CD4-positive, alpha-beta T cell treated with Interleukin-4 for 4 hours (primary cell): ENCODE measurements around the gene TMEM89.

Experiments used
- DNase-seq: peaks from one replicate; pipeline ENCODE4 v3.0.0-alpha.2; 2020

The TMEM89 gene

DNA sequence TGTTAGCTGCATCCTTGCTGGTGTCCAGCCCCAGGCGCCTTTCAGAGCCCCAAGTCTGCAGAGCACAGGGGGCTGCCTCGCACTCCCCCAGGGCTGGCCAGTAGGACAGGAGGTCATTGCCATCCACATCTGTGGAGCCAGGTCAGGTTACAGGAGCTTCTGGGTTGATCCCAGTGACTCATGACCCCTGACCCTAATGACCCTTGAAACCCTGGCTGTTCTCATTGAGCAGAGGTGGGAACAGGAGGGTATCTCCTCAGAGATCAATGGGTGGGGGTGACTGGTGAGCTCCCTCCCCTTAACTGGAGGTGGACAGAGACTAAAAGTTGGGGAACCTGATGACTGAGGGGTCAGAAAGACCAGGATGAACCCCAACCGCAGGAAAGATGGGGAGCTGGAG is 19.8 kb upstream of the TMEM89 start:
- no peak for DNase-seq

DNA sequence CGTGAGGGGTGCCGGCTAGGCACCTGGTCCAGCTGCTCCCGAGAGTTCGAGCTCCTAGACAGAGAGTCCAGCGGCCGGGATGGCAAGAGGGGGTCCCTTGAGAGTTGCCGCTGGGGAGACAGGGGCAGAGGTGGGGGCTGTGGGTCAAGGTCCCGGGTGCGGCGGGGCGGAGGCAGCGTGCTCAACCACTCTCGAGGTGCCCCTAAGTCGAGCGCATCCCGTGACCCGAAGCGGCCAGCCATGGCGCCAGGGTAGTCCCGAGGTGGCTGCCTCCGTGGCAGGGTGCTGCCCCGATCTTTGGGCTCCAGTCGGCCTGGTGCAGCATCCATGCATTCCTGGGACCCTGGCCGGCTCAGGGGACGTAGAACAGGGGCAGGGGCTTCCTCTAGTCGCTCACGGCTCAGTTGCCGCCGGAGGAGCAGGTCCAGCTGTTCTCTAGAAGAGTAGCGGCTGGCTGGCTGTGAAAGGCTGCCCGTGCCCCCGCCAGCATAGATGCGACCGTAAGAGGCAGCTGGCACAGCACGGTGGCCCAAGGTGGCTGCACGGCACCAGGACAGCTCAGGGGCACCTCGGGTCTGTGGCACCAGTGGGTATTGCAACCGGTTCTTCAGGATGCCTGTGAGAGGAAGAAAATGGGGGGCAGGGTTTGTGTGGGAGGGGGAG is 18.5 kb upstream of the TMEM89 start:
- no peak for DNase-seq

DNA sequence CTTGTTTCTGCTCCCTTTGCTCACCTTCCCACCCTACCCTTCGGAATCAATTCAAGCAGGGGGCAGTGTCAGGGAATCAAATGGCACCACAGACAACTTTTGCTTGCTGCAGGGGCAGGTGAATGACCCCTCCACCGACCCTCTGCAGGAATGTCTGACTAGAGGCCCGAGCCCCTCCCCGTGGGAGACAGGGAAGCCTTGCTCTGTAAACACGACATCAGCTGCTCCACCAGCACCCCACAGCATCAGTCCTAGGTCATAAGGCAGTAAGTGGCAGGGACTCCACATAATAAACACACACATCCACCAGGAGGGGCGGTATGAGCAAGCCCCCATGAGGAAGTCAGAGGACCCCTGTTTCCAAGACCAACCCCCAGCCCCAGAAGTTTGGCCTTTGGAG is 15.7 kb upstream of the TMEM89 start:
- DNase-seq = no peak

DNA sequence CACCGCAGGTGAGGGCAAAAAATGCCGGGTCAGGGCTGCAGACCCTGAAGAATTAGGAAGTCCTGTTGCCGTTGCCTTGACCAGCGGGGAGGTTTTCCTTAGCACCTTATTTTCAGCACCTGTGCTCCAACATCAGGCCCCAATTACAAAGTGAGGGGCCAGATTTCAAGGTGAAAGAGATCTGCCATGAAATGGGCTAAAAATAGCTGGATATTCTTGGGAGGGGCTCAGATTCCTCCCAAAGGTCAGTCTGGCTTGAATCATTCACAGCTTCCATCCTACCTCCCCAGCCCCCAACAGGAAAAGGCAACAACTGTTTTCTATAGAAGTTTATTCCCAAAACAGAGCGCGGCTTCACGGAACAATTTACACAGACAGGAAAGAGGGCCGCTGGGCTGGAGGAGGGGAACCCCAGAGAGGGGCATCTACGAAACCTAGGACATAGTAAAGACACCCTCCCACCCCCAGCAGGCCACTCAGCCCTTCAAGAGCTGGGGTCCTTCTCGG is 14.6 kb upstream of the TMEM89 start:
- no peak for DNase-seq

DNA sequence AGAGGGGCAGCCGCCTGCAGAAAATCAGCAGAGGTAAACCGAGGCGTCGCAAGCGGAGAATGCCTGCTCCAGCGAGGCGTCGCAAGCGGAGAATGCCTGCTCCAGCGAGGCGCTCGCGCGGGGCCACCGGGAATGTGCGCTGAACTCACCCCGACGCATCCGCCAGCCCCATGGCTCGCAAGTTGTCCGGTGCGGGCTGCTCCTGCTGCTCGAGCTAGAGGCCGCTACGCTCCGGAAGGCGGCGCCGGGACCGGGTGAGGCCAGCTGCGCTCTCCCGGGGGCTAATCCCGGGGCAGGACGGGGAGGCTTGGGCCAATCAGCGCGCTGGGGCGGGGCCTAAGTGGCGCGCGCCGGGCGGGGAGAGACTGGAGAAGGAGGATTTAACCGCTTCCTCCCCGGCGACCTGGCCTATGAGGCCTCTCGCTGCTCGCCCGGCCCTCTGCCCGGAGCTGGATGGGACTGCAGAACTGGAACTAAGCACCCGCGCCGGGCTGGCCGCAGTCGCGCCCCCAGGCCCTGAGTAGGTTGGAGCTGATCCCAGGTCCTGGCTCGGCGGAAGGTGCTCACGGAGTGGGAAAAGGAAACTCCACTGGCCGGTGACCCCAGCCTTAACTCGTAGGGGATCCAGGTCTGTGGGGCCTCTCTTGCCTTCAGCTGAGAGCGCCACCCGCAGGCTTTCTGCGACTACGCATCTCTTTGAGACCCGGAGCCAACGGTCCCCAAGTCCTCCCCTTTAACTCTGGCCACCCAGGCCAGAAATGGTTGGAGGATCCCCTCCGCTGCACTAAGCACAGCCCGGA is 13.9 kb upstream of the TMEM89 start, which contains the start of gene SLC26A6:
TSS of gene SLC26A6 (minus strand) at position 240 of the 800 bp plus-strand sequence. CDS start at position 172, 68 bp downstream.
- DNase-seq = peak; percentile 90

DNA sequence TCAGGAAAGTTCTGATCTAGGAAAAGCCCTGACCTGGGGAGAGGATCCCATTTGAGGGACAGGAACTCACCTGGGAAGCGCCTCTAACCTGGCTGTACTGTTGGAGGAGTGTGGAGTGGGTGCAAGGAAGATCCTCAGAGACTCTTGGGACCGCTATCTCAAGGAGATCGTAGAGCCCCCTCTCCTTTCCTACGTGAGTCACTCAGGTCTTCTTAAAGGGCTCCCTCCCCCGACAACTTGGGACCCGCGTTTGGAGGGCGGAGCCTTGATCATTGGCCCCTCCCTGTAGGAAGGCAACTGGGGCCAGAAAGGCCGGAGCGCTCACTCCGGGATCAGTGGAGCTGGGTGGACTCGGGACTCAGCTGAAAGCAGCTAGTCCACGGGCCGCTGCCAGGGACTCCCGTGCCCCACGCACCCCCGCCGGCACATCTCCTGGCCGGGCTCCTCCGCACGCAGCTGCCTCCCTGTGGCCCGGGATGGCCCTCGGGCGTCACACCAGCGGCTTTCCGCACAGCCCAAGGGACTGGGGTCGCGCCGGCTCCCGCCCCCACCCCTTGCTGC is 13.2 kb upstream of the TMEM89 start:
- peak; percentile 29 for DNase-seq

DNA sequence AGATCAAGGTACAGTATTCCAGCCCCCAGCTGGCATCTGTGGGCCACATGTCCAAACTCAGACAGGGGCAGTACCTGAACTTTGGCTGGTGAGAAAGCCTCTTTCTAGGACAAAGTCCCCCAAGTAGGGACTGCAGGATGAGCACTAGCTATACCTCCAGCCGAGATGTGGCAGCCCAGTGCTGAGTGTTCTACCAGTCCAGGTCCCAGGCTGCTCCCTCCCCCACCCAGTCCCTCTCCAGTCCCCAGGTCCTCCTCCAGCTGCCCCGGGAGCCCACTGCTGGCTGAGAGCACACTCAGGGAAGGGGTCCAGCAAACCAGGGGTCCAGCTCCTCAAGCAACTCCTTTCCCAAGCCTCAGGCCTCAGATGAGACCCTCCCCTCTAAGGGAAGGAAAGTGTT is 12.2 kb upstream of the TMEM89 start:
- no peak for DNase-seq

DNA sequence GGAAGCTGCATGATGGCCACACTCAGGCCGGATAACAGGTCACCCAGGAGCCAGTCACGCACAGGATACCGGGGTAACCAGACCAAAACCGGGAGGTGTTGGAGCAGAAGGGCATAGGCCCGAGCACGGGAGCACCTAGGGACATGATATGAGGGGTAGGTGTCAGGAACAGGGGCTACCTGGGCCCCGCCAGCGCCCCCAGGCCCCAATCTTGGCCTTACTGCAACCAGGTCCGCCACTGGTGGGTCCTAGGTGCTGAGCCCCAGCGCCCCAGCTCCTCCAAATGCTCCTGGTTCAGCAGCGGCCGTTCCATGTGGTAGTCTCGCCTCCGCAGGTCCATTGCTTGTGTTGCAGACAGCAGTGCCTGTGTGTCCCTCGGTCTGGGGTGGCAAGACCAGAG is 11.7 kb upstream of the TMEM89 start:
- no peak for DNase-seq

DNA sequence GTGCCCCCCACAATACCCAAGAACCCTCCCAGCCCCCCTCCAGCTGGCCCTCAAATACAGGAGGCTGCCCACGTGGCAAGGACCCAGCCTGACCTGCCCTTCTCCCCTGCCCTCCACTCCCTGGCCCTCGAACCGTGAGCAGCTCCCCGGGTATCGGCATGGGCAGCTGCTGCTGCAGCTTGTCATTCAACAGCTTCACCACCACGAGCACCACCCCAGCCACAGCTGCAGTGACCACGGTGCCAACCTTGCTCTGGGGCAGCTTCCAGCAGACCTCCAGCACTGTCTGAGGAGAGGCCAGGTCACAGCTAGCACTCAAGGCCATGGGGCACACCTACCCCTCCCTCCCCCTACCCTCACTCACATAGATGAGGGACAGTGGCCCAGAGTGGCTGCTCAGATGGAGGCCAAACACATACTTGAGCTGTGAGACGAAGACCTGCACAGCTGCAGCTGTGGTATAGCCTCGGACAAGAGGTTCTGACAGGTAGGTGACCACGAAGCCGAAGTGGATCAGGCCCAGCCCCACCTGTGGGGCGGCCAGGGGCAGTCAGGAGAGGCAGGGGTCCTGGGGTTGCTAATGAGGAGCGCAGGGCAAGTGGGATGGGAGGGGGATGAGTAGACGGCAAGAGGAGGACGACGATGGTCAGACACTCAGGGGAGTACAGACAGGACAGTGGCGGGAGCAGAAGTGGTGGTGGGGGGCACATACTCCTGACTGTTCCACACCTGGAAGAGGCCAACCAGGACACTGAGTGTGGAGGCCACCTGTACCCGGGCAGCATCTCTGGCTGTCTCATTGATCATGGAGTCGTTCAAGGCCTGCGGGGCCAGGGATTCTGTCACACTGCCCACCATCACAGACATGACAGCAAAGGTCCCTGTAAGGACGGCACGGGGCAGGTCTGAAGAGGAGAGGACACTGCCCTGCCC is 10.2 kb upstream of the TMEM89 start:
- DNase-seq = no peak

DNA sequence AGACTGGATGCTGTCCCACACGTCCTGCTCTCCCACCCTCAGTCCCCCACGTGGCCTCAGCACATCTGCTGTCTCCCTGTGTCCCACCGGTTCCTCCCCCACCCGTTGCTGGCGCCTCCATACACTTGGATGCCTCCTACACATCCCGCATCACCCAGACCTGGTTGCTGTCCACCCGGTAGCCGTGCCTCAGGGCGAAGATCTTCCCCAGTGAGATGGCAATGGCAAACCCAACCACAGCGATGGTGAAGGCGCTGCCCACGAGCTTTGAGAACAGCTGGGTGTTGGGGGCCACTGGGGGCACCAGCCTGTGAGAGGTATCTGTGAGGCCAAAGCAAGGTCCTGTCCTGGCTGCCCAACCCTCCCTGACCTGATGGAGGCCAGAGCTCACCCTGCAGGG is 9.3 kb upstream of the TMEM89 start:
- no peak for DNase-seq

DNA sequence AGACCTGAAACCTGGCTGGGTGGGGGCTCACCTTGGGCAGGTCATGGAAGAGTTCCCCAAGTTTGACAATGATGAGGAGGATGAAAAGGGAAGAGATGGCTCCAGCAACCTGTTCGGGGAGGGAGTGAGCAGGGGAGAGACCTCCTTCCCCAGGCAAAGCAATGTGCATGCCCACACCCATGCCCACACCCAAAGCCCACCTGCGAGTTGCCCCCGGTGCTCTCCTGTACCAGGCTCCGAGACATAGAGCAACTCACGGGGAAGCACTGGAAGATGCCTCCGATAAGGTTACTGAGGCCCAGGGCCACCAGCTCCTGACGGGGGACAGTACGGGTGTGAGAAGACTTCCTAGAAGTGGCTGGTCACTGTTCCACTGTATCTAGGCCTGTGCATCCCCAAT is 8.8 kb upstream of the TMEM89 start:
- DNase-seq = no peak

DNA sequence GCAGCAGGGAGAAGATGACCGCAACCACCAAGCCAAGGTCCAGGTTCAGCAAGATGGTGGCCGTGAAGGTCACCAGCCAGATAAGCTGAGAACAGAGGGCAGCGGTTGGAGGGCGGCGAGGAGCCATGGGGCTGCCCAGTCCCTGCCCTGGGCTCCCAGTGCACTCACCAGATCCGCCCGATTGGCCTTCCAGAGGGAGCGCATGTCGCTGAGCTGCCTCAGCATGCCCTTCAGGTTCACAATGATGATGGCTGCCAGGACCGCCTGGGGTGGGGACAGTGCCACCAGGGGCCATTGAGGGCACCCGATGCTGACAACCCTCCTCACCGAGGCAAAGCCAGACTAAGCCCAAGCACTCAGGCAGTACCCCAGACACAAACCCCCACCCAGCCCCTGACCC is 8.3 kb upstream of the TMEM89 start:
- DNase-seq = no peak

DNA sequence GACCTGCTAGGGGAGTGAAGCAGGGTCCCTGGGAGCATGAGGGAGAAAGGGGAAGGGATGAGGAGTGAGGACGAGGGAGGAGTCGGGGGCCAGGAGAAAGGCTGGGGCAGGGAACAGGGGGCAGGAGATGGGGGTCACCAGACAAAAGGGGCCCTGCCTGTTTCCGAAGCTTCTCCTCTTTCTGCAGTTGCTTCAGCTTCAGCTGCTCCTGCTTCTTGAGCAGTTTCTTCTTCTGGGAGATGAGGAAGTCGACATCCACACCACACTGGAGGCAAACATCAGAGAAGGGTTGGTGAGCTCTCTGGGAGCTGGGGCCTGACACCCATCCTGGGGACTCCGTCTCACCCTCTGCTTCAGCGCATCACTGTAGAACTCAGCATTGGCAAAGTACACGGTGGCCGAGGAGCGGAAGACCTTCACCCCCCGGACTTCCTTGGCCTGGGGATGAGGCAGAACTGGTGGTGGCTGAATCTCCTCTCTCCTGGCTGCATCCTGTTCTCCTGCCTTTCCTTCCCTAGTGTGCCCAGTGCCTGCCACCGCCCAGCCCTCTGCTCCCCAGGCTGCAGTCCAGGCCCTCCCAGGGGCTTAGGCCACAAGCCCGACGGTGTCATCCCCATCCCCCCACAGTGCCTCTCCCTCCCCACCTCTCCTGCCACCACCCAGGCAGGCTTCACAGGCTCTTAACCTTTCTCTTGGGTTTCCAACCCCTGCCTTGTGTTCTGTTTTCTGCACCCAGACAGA is 6.9 kb upstream of the TMEM89 start:
- no peak for DNase-seq

DNA sequence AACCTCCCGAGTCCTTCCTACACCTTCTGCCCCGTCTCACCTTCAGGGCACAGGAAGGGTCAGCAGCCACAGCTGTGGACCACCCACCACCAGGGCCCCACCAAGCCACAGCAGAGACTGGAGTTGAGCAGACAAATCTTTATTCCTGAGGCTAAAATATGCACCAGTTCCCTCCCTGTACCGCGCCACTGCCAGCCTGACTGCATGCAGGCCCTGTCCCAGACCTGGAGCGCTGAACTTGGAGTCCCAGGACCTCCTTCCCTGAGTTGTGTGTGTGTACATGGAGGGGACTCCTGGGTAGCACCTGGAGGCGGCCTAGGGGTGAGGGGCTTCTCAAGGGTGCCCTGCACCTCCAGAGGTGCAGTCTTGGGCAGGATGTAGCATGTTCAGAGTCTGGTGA is 4.0 kb upstream of the TMEM89 start:
- DNase-seq = no peak

DNA sequence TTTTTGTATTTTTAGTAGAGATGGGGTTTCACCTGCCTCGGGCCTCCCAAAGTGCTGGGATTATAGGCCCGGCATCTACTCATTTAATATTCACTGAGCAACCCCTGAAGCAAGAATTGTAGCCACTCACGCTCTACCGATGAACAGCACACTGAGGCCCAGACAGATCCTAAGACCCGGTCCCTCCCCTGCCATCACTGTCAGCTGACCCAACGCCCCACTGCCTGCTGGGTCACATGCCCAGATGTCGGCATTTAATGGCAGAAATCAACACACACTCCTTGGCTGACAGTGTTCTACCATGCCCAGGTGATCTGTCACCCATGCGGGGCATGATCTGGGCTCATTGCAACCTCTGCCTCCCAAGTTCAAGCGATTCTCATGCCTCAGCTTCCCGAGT is 3.2 kb upstream of the TMEM89 start:
- DNase-seq = no peak

DNA sequence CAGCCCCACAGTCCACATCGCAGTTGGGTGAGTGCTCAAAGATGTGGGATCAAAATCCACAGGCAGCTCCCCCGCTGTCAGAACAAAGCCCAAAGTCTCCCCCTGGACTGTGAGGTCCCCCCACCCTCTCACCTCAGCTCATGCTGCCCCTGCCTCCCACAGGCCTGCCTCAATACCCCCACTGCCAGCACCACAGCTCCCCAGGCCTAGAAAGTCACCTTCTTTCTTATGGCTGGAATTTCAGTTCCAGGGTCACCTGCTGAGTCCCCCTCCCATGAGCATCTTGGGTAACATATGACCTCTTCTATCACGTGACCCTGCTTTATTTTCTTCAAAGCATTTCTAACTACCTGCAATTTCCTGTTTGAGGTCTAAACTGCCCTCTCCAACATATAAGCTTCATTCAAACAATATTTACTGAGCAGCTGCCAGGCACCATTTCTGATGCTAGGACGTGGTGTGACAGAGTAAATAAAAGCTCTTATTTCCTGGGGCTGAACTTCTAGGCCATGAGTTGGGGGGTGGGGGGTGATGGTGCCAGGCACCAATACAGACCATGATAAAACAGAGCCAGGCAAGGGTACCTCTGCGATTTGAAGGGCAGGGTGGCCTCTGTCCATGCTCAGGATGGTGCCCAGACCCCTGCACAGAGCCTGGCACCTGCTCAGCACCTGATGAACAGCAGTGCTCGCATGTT is 2.4 kb upstream of the TMEM89 start:
- DNase-seq = no peak

DNA sequence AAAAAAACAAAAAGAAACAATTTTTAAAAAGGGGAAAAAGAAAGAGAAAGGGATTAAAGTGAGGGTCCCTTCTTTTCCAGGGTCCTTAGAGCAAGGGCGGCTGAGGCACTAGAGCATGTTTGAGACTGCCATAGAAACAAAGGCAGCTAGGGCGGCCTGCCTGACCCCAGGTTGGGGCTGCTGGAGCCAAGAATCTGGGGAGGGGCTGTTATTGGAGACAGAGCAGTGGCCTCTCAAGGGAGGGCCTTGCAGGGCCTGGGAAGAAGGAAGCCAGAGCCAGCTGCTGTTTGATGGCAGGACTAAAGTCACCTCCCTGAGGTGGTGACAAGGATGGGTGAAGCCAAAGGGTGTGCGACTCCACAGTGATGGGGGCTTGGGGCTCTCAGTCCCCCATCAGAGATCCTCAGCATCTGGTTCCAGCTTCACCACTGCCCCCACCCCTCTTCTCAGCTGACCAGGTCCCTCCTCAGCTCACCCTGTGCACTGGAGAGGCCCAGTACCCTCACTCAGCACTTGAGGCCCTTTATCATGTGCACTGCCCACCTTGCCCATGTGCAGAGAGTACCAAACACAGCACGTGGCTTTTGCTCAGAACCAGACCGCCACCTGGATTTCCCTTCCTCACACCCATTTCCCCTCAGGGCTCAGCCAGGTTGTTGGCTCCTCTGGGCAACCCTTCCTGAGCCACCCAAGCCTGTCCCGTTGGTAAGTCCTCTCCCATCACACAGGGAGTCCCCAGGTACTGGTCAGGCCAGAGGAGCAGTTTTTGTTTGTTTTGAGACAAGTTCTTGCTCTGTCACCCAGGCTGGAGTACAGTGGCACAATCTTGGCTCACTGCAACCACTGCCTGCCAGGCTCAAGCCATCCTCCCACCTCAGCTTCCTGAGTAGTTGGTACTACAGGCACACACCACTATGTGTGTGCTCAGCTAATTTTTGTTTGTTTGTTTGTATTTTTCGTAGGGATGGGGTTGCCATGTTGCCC is 1.7 kb downstream of the TMEM89 start:
- no peak for DNase-seq

DNA sequence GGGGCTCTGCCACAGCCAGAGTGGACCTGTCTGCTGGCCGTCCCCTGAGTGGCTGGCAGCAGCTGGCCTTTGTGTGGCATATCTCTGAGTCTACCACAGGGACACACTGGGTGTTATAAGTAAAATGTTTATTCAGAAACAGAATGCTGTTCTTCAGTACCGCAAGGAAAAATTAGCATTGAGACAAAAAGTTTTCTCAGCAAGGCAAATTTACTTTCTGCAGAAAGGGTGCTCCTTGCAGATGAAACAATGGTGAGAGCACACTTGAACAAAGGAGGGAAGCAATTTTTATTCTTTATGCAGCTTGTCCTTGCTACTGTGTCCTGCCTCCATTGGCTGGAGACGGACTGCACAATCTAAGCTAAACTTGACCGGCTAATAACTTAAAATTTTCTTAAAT is 4.0 kb downstream of the TMEM89 start:
- DNase-seq = no peak

DNA sequence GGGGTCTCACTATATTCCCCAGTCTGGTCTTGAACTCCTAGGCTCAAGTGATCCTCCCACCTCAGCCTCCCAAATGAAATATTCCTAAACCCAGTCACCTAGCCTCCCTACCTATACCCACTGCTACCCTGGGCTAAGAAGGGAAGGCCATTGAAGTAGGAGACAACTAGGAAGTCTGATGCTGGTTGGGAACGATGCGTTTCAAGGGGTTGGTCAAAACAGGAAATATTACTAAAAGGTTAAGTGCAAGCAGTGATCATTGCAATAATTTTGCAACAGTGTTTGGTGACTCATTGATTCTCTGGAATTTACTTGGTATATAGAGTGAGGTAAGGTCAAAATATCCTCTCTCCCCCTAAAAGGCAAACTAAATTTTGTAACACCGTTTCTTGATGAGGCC is 7.5 kb downstream of the TMEM89 start:
- no peak for DNase-seq

DNA sequence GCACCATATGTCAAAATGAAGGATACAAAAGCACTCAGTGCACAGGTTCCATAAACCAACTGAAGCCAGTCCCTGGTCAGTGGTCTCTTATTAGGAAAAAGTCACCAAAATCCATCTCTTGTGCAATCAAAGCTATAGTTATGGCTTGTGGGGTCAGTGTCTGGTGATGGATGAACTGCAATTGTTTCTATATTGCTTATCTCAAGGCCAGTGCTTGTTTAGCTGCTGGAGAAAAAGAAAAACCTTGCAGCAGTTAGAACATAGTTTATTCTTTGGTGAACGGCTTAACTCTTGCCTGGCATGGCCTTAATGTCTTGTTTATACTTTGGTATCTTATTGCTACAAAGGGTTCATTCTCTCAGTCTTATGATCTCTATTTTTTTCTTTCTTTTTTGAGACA is 9.3 kb downstream of the TMEM89 start:
- DNase-seq = no peak
